ENCODE results near the gene MRM3. TPM values are rescaled to one million over a fixed set of nuclear protein-coding genes. Genes with fewer than 3 reads are reported as not detected.
A peak's percentile ranks its signal among the peaks of the same experiment; 100 is the strongest.
"Not testable (repeated sequence)": the region's sequence is repeated elsewhere in the genome, so short reads cannot be mapped to it uniquely, and the experiment has no call there.

Gene MRM3
- total RNA-seq, 4 donors from 2014 or later = 17.4 to 25.9 (median 23.9) TPM

GRCh38 chr17:789931-790873 is 8.0 kb downstream of the MRM3 start:
- Histone ChIP-seq H3K4me1 (peaks cover 7 to 52% (median 35%) of the 10 kb centered on the region in 4 donors), H3K27ac (replicated peaks in 1 of 4) (peak overlapping the region; percentile 38 to 61 (median 57)), H3K36me3 (peaks cover 21 to 61% (median 52%) of the 10 kb centered on the region in 4 donors)
- not testable (repeated sequence) for H3K9me3 ChIP-seq; H3K27me3 ChIP-seq; H3K4me3 ChIP-seq; DNase-seq (ENCODE audit: extremely low spot score)
- peak in 1 of 2 donors; percentile 4 for TF ChIP-seq POLR2AphosphoS5 (IDR thresholded peaks at IDR 0.05)
- intact Hi-C loops (cut with DNase I) = loop anchor here (10.0 kb wide), 1 partner anchor 65 kb away; no protein-coding TSS in a partner anchor
- WGBS = 49% methylated on average over 30 of the region's 38 CpGs

- not testable (repeated sequence) for H3K9me3 ChIP-seq; H3K27ac ChIP-seq (replicated peaks in 1 of 4); DNase-seq (ENCODE audit: extremely low spot score); H3K27me3 ChIP-seq; H3K4me3 ChIP-seq
- peaks cover 11 to 55% (median 37%) of the 10 kb centered on the region in 4 donors for H3K4me1 ChIP-seq
- intact Hi-C loops (cut with DNase I) = loop anchor here (10.0 kb wide), 1 partner anchor 64 kb away; no protein-coding TSS in a partner anchor
- H3K36me3 ChIP-seq = peaks cover 21 to 61% (median 52%) of the 10 kb centered on the region in 4 donors
- 52% methylated on average over 4 of the region's 12 CpGs for WGBS
Measured at GRCh38 chr17:790874-791247, 8.7 kb downstream of the MRM3 start.

DNA sequence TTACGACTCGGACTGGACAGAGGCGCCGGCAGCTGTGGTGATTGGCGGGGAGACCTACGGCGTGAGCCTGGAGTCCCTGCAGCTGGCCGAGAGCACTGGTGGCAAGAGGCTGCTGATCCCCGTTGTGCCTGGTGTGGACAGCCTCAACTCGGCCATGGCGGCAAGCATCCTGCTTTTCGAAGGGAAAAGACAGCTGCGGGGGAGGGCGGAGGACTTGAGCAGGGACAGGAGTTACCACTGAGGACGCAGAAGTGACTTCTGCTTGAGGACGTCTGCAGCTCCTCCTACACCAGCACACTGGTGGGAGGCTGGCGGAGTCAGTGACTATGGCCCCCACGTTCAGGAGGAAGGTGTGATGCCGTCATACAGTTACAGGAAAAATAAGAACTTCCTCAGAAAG is 9.7 kb downstream of the MRM3 start:
- peak overlapping the region in 1 of 4 donors; percentile 3 for H3K27ac ChIP-seq (replicated peaks in 1 of 4)
- intact Hi-C loops (cut with DNase I) = loop anchor here (10.0 kb wide), 1 partner anchor 63 kb away; no protein-coding TSS in a partner anchor
- DNase-seq (ENCODE audit: extremely low spot score) = no peak
- TF ChIP-seq POLR2AphosphoS5 (IDR thresholded peaks at IDR 0.05) = no peak
- peaks cover 21 to 58% (median 48%) of the 10 kb centered on the region in 4 donors for H3K36me3 ChIP-seq
- peaks cover 11 to 55% (median 37%) of the 10 kb centered on the region in 4 donors for H3K4me1 ChIP-seq
- no peaks in the 10 kb centered on the region for H3K9me3 ChIP-seq
- 77% methylated on average over 12 of the region's 19 CpGs for WGBS
- no peak overlapping the region for H3K4me3 ChIP-seq
- no peaks in the 10 kb centered on the region for H3K27me3 ChIP-seq

GRCh38 chr17:792277-792676 is 10.1 kb downstream of the MRM3 start:
- H3K27me3 ChIP-seq = no peaks in the 10 kb centered on the region
- peak overlapping the region in 1 of 4 donors; percentile 3 for H3K27ac ChIP-seq (replicated peaks in 1 of 4)
- intact Hi-C loops (cut with DNase I) = loop anchor here (10.0 kb wide), 1 partner anchor 63 kb away; no protein-coding TSS in a partner anchor
- no peak for DNase-seq (ENCODE audit: extremely low spot score)
- H3K4me1 ChIP-seq = peaks cover 11 to 55% (median 37%) of the 10 kb centered on the region in 4 donors
- no peaks in the 10 kb centered on the region for H3K9me3 ChIP-seq
- WGBS = 62% methylated on average over 9 of the region's 9 CpGs
- H3K36me3 ChIP-seq = peaks cover 21 to 54% (median 47%) of the 10 kb centered on the region in 4 donors
- no peak overlapping the region for H3K4me3 ChIP-seq
- no peak for TF ChIP-seq EP300 (IDR thresholded peaks at IDR 0.05)
- TF ChIP-seq POLR2AphosphoS5 (IDR thresholded peaks at IDR 0.05) = peak in 1 of 2 donors; percentile 11
- TF ChIP-seq, protein P1, sequence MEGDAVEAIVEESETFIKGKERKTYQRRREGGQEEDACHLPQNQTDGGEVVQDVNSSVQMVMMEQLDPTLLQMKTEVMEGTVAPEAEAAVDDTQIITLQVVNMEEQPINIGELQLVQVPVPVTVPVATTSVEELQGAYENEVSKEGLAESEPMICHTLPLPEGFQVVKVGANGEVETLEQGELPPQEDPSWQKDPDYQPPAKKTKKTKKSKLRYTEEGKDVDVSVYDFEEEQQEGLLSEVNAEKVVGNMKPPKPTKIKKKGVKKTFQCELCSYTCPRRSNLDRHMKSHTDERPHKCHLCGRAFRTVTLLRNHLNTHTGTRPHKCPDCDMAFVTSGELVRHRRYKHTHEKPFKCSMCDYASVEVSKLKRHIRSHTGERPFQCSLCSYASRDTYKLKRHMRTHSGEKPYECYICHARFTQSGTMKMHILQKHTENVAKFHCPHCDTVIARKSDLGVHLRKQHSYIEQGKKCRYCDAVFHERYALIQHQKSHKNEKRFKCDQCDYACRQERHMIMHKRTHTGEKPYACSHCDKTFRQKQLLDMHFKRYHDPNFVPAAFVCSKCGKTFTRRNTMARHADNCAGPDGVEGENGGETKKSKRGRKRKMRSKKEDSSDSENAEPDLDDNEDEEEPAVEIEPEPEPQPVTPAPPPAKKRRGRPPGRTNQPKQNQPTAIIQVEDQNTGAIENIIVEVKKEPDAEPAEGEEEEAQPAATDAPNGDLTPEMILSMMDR (IDR thresholded peaks at IDR 0.05) = no peak

DNA sequence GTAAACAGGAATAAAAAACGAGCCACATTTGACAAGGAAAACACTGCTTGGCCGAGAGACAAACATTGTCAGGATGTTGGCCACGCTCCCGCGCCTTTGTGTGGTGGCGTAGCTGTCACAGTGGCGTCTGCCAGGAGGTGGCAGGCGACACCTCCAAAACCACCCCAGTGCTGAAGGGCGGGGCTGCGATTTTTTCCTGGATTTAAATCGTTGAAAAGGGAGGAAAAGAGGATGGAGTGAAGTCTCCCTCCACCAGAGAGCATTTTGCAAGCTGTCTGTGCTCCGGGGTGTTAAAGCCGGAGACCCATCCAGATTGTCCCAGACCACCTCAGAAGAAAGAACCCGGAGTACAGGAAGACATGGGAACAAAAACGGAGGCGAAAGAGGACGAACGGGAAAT is 12.7 kb downstream of the MRM3 start:
- 14% methylated on average over 18 of the region's 18 CpGs for WGBS
- H3K36me3 ChIP-seq = peaks cover 0 to 35% (median 27%) of the 10 kb centered on the region in 4 donors
- peak overlapping the region; percentile 58 to 79 (median 70) for H3K27ac ChIP-seq (replicated peaks in 1 of 4)
- H3K9me3 ChIP-seq = no peaks in the 10 kb centered on the region
- TF ChIP-seq EP300 (IDR thresholded peaks at IDR 0.05) = no peak
- peak; percentile 67 for TF ChIP-seq POLR2AphosphoS5 (IDR thresholded peaks at IDR 0.05)
- no peak for TF ChIP-seq POLR2A (IDR thresholded peaks at IDR 0.05; ENCODE audit: low read depth)
- TF ChIP-seq, protein P1 (IDR thresholded peaks at IDR 0.05) = peak; percentile 88 to 93 (median 90)
- peak; percentile 94 for DNase-seq (ENCODE audit: extremely low spot score)
- H3K27me3 ChIP-seq = no peaks in the 10 kb centered on the region
- peaks cover 11 to 52% (median 34%) of the 10 kb centered on the region in 4 donors for H3K4me1 ChIP-seq
- peak overlapping the region; percentile 35 to 38 (median 36) for H3K4me3 ChIP-seq
- intact Hi-C loops (cut with DNase I) = loop anchor here (1.0 to 10.0 kb wide), 3 partner anchors 60 to 262 kb away; no protein-coding TSS in a partner anchor

GRCh38 chr17:795276-795675 is 13.1 kb downstream of the MRM3 start:
- DNase-seq (ENCODE audit: extremely low spot score) = no peak
- no peaks in the 10 kb centered on the region for H3K9me3 ChIP-seq
- H3K36me3 ChIP-seq = peaks cover 0 to 35% (median 25%) of the 10 kb centered on the region in 4 donors
- H3K27ac ChIP-seq (replicated peaks in 1 of 4) = peak overlapping the region; percentile 58 to 79 (median 70)
- H3K4me1 ChIP-seq = peaks cover 11 to 48% (median 30%) of the 10 kb centered on the region in 4 donors
- intact Hi-C loops (cut with DNase I) = loop anchor here (2.0 to 10.0 kb wide), 2 partner anchors 60 to 262 kb away; no protein-coding TSS in a partner anchor
- no peaks in the 10 kb centered on the region for H3K27me3 ChIP-seq
- H3K4me3 ChIP-seq = peak overlapping the region; percentile 35 to 38 (median 36)
- WGBS = 72% methylated on average over 14 of the region's 14 CpGs
- TF ChIP-seq, protein P1 (IDR thresholded peaks at IDR 0.05) = no peak
- TF ChIP-seq EP300 (IDR thresholded peaks at IDR 0.05) = no peak
- TF ChIP-seq POLR2AphosphoS5 (IDR thresholded peaks at IDR 0.05) = no peak
- no peak for TF ChIP-seq POLR2A (IDR thresholded peaks at IDR 0.05; ENCODE audit: low read depth)

Data from esophagus muscularis mucosa (tissue), 4 donors.